ENCODE measurements around the gene HOXA13.

The HOXA13 gene

DNA sequence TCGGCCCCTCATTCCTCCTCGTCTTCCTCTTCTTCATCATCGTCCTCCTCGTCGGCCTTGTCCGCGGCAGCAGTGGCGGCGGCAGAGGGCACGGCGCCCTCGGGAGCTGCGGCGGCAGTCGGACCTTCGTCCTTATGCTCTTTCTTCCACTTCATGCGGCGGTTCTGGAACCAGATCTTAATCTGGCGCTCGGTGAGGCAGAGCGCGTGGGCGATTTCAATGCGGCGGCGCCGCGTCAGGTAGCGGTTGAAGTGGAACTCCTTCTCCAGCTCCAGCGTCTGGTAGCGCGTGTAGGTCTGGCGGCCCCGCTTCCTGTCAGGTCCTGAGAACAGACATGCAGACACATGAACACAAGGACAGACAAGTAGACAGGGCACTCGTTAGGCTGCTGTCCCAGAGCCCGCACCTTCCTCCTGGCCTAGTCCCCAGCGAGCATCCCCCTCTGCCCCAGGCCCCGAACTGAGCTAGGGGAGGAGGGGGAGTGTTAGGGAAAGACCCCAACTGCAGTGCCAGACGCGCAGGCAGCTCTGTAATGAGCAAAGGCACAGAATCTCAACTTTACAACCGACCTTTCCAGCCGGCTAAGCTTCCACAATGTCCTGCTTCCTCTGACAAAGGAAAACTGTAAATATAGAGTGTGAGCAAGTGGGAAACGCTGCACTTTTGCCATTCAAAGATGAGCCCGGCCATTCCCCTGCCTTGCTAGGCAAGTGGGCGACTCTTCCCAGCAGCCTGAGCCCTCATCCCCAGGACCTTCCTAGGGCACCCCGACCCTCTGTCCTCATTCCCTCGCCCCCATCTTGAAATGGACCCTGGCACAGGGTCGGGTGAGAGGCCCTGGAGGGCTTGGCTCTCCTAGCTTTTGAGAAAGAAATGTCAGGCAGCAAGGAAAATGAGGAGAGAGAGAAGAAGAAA is 44.7 kb downstream of the HOXA13 start:
- peak overlapping the region; percentile 77 for H3K4me3 ChIP-seq (ENCODE audit: low read length)
- DNase-seq (ENCODE audit: low read depth) = no peak
- TF ChIP-seq, protein P1, sequence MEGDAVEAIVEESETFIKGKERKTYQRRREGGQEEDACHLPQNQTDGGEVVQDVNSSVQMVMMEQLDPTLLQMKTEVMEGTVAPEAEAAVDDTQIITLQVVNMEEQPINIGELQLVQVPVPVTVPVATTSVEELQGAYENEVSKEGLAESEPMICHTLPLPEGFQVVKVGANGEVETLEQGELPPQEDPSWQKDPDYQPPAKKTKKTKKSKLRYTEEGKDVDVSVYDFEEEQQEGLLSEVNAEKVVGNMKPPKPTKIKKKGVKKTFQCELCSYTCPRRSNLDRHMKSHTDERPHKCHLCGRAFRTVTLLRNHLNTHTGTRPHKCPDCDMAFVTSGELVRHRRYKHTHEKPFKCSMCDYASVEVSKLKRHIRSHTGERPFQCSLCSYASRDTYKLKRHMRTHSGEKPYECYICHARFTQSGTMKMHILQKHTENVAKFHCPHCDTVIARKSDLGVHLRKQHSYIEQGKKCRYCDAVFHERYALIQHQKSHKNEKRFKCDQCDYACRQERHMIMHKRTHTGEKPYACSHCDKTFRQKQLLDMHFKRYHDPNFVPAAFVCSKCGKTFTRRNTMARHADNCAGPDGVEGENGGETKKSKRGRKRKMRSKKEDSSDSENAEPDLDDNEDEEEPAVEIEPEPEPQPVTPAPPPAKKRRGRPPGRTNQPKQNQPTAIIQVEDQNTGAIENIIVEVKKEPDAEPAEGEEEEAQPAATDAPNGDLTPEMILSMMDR (conservative IDR thresholded peaks at IDR 0.05; ENCODE audit: low read length) = no peak

DNA sequence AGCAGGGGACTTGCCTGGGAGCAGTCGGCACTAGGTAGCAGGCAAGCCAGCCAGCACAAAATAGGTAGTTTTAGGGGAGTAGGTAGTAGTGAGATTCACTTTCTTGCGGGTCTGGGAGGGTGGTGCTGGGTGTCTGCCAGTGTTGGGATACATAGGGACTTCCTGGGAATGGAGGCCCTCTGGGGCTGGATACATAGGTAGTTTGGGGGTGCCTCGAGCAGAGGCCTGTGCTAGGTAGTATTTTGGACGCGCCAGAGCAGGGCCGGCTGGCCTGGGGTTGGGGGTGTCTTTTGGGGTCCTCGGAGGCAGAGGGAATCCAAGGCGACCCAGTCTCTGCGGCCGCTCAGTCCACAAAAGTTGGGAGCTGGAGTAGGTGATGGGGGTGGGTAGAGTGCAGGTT is 45.5 kb downstream of the HOXA13 start:
- DNase-seq (ENCODE audit: low read depth) = no peak
- no peak overlapping the region for H3K4me3 ChIP-seq (ENCODE audit: low read length)
- TF ChIP-seq, protein P1 (conservative IDR thresholded peaks at IDR 0.05; ENCODE audit: low read length) = no peak

DNA sequence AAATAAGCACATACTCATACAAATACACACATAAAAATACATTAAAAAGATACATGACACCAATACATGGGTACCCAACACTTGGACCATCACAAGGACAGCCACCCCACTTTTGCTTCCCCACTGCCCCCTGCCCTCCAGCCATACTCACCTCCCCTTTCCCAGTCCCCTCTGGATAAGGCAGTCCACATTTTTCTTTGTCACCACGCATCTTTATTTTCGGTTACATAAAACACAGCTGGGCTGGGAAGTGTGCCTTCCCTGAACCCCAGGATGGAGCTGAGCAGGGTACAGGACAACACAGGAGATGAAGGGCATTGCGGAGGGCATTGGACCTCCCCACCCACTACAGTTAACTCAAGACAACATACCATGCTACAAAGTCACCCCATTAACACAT is 46.4 kb downstream of the HOXA13 start:
- H3K4me3 ChIP-seq (ENCODE audit: low read length) = no peak overlapping the region
- DNase-seq (ENCODE audit: low read depth) = no peak
- TF ChIP-seq, protein P1 (conservative IDR thresholded peaks at IDR 0.05; ENCODE audit: low read length) = no peak

DNA sequence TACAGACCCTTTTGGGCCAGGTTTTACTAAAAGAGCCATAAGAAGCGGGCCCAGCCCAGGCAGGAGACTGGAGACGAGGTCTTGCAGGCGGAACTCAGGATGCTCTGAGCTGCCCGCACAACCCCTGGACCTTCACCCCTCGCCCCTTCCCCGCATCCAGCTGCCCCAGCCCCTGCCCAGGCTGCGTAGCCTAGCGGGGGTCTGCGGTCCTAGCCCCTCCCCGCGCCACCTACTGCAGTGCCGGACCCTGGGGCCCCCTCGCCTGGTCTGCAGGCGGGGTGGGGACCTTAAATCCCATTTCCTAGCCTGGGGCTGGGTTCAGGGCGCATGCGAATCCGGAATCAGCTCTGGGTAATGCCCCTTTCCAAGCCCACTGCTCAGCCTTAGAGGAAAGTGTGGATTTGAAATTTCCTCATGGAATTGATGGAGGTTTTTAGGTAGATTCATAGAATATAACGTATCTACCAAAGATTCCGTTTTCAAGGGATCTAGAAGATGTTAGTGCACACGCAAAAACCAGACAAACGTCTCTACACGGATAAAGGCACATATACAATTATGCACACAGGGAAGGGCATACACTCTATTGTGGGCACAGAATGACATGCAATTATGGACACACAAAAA is 47.0 kb downstream of the HOXA13 start:
- TF ChIP-seq, protein P1 (conservative IDR thresholded peaks at IDR 0.05; ENCODE audit: low read length) = no peak
- DNase-seq (ENCODE audit: low read depth) = no peak
- peak overlapping the region; percentile 84 for H3K4me3 ChIP-seq (ENCODE audit: low read length)

DNA sequence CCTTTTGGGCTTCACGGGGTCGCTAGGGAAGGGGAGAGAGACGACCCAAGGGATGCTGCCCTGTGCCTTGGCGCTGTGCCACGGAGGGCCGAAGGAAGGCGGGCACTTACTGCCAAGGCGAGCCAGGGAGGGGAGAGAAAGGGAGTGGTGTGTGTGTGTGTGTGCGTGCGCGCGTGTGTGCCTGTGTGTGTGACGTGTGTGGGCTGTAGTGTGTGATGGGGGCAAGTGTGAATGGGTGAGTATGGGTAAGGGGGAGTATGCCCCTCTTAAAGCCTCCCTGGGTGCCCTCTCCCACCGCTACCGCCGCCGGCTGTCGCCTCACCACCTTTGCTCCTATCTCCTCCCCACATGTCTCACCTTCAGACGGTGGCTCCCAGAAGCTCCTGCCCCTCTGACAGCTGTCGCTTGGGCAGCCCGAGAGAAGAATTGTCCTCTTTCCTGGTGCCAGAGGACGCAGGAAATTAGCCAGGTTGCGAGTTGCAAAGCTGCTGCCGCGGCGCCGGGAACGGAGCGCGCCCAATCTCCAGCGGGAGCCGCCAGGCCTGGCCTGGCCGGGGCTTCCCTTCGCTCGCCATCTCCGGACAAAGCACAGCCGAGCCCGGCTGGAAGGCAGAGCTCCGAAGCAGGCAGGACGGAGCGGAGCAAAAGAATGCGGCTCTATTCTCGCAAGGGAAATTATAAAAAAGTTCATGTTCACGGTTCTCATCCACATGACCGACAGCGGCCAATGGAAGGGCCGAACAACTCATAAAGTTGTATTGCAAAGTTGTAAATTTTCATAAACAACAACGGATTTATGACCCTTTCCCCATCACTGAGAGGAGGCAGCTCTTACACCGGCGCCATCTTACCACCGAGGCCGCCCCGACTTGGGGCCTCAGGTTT is 47.7 kb downstream of the HOXA13 start, which contains the start of gene HOXA3:
HOXA3 (minus strand) TSS at position 653 of the 885 bp plus-strand sequence. CDS start 41,943 bp downstream, outside the sequence.
- peak; percentile 84 for DNase-seq (ENCODE audit: low read depth)
- TF ChIP-seq, protein P1 (conservative IDR thresholded peaks at IDR 0.05; ENCODE audit: low read length) = no peak
- peak within 1 kb of the TSS; percentile 84 for H3K4me3 ChIP-seq (ENCODE audit: low read length)

DNA sequence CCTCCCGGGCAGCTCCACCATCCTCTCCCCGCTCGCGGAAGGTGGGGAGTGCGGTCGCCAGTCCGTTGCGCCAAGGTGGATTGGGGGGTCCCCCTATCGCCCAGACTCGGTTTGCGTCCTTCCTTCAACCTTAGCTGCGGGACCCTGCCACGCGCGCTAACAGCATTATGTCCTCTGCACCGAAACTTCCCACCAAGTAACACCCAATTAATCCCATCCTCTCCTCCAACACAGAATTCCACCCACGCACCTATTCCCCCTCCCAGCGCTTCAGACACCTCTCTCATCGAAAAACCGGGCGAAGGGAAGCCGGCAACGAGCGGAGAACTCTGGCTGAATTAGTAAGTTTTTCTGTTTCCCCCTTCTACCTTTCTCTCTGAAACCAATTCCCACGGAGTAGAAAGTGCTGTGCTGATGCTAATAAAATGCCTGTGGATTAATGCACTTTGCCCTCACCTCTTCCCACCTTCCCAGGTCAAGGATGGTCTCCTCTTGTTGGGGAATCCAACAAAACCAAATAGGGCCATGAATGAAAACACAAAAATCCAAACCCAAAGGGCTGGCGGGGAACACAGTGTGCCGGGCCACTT is 48.5 kb downstream of the HOXA13 start:
- DNase-seq (ENCODE audit: low read depth) = no peak
- TF ChIP-seq, protein P1 (conservative IDR thresholded peaks at IDR 0.05; ENCODE audit: low read length) = peak; percentile 18; the same call in 1 of the 2 replicates

More for the DNA sequence above, 48.5 kb downstream of the HOXA13 start:
- H3K4me3 ChIP-seq (ENCODE audit: low read length) = peak overlapping the region; percentile 84
